ENCODE measurements around the gene M6PR.

The M6PR gene

GRCh38 chr12:8960176-8960575 is 10.7 kb upstream of the M6PR start:
- DNase-seq (ENCODE audit: extremely low read depth, low read depth), result no peak
- TF ChIP-seq CTCF (IDR thresholded peaks at IDR 0.05; ENCODE audit: low read depth, low read length), result no peak

GRCh38 chr12:8958066-8958465 is 8.6 kb upstream of the M6PR start:
- DNase-seq (ENCODE audit: extremely low read depth, low read depth), result no peak
- no peak for TF ChIP-seq CTCF (IDR thresholded peaks at IDR 0.05; ENCODE audit: low read depth, low read length)

- DNase-seq (ENCODE audit: extremely low read depth, low read depth), result no peak
- no peak for TF ChIP-seq CTCF (IDR thresholded peaks at IDR 0.05; ENCODE audit: low read depth, low read length)
Observed at GRCh38 chr12:8957561-8957960, 8.1 kb upstream of the M6PR start.

- DNase-seq (ENCODE audit: extremely low read depth, low read depth), result no peak
- no peak for TF ChIP-seq CTCF (IDR thresholded peaks at IDR 0.05; ENCODE audit: low read depth, low read length)
Observed at GRCh38 chr12:8956772-8957171, 7.3 kb upstream of the M6PR start.

GRCh38 chr12:8956073-8956472 is 6.6 kb upstream of the M6PR start:
- no peak for TF ChIP-seq CTCF (IDR thresholded peaks at IDR 0.05; ENCODE audit: low read depth, low read length)
- DNase-seq (ENCODE audit: extremely low read depth, low read depth), result no peak

- DNase-seq (ENCODE audit: extremely low read depth, low read depth), result no peak
- no peak for TF ChIP-seq CTCF (IDR thresholded peaks at IDR 0.05; ENCODE audit: low read depth, low read length)
Observed at GRCh38 chr12:8953773-8954402, 4.4 kb upstream of the M6PR start.

GRCh38 chr12:8951744-8952143 is 2.3 kb upstream of the M6PR start:
- DNase-seq (ENCODE audit: extremely low read depth, low read depth), result no peak
- no peak for TF ChIP-seq CTCF (IDR thresholded peaks at IDR 0.05; ENCODE audit: low read depth, low read length)
